ENCODE results near the gene GIPC3.
A peak's percentile ranks its signal among the peaks of the same experiment; 100 is the strongest.
"Not testable (repeated sequence)": the region's sequence is repeated elsewhere in the genome, so short reads cannot be mapped to it uniquely, and the experiment has no call there.

GIPC3 gene

GRCh38 chr19:3576696-3577443, 8.4 kb upstream of the GIPC3 start:
- DNase-seq (ENCODE audit: low read depth, low spot score) = peak; percentile 75

- no peak for DNase-seq (ENCODE audit: low read depth, low spot score)
Measured at GRCh38 chr19:3577723-3578344, 7.4 kb upstream of the GIPC3 start.

GRCh38 chr19:3578390-3578789, 6.9 kb upstream of the GIPC3 start:
- no peak for DNase-seq (ENCODE audit: low read depth, low spot score)

- no peak for DNase-seq (ENCODE audit: low read depth, low spot score)
Measured at GRCh38 chr19:3580156-3580934, 4.9 kb upstream of the GIPC3 start.

- not testable (repeated sequence) for DNase-seq (ENCODE audit: low read depth, low spot score)
Measured at GRCh38 chr19:3581792-3582191, 3.5 kb upstream of the GIPC3 start.

- DNase-seq (ENCODE audit: low read depth, low spot score) = not testable (repeated sequence)
Measured at GRCh38 chr19:3584036-3584802, 1.1 kb upstream of the GIPC3 start.

- peak; percentile 47 for DNase-seq (ENCODE audit: low read depth, low spot score)
Measured at GRCh38 chr19:3586127-3586626, 899 bp downstream of the GIPC3 start.

- DNase-seq (ENCODE audit: low read depth, low spot score) = no peak
Measured at GRCh38 chr19:3586707-3587346, 1.5 kb downstream of the GIPC3 start.

GRCh38 chr19:3589439-3589838, 4.2 kb downstream of the GIPC3 start:
- no peak for DNase-seq (ENCODE audit: low read depth, low spot score)

GRCh38 chr19:3589949-3590348, 4.7 kb downstream of the GIPC3 start:
- no peak for DNase-seq (ENCODE audit: low read depth, low spot score)

- no peak for DNase-seq (ENCODE audit: low read depth, low spot score)
Measured at GRCh38 chr19:3590991-3591659, 5.8 kb downstream of the GIPC3 start.

- no peak for DNase-seq (ENCODE audit: low read depth, low spot score)
Measured at GRCh38 chr19:3591876-3592613, 6.8 kb downstream of the GIPC3 start.

GRCh38 chr19:3593156-3593555, 7.9 kb downstream of the GIPC3 start:
- DNase-seq (ENCODE audit: low read depth, low spot score) = peak; percentile 55

- DNase-seq (ENCODE audit: low read depth, low spot score) = no peak
Measured at GRCh38 chr19:3595521-3596061, 10.3 kb downstream of the GIPC3 start.

- DNase-seq (ENCODE audit: low read depth, low spot score) = peak; percentile 57
Measured at GRCh38 chr19:3599776-3600187, 14.5 kb downstream of the GIPC3 start.

GRCh38 chr19:3601021-3601420, 15.7 kb downstream of the GIPC3 start:
- DNase-seq (ENCODE audit: low read depth, low spot score) = no peak

GRCh38 chr19:3603121-3603811, 18.0 kb downstream of the GIPC3 start:
- DNase-seq (ENCODE audit: low read depth, low spot score) = peak; percentile 68

- no peak for DNase-seq (ENCODE audit: low read depth, low spot score)
Measured at GRCh38 chr19:3604227-3604986, 19.1 kb downstream of the GIPC3 start.

Measured in ELF-1 (cell line).